Activated CD8-positive, alpha-beta memory T cell treated with anti-CD3 and anti-CD28 coated beads for 36 hours (primary cell): ENCODE results near the gene ETFDH. TPM values are rescaled to one million over a fixed set of nuclear protein-coding genes. Genes with fewer than 3 reads are reported as not detected.
"Not testable (repeated sequence)": the region's sequence is repeated elsewhere in the genome, so short reads cannot be mapped to it uniquely, and the experiment has no call there.

ENCODE experiments used
- CTCF ChIA-PET: fragments of 350-600 bp; sonication (Branson Sonifier 250); formaldehyde crosslinking; loops from one replicate; lab custom pipeline; 2021; ENCODE audit warnings: antibody characterized with exemption; lab: Charles Lee
- POLR2A ChIA-PET: fragments of 350-600 bp; sonication (Branson Sonifier 250); formaldehyde crosslinking; loops from one replicate; lab custom pipeline; 2021; ENCODE audit warnings: antibody characterized with exemption; lab: Charles Lee
- total RNA-seq, 2 experiments: library from RNA; stranded (reverse); gene quantifications; one replicate each; pipeline ENCODE4 v1.2.3, GENCODE V29; 2021

The ETFDH gene
- total RNA-seq, 2 experiments from 2014 or later, result 23.2 to 26.9 TPM

DNA sequence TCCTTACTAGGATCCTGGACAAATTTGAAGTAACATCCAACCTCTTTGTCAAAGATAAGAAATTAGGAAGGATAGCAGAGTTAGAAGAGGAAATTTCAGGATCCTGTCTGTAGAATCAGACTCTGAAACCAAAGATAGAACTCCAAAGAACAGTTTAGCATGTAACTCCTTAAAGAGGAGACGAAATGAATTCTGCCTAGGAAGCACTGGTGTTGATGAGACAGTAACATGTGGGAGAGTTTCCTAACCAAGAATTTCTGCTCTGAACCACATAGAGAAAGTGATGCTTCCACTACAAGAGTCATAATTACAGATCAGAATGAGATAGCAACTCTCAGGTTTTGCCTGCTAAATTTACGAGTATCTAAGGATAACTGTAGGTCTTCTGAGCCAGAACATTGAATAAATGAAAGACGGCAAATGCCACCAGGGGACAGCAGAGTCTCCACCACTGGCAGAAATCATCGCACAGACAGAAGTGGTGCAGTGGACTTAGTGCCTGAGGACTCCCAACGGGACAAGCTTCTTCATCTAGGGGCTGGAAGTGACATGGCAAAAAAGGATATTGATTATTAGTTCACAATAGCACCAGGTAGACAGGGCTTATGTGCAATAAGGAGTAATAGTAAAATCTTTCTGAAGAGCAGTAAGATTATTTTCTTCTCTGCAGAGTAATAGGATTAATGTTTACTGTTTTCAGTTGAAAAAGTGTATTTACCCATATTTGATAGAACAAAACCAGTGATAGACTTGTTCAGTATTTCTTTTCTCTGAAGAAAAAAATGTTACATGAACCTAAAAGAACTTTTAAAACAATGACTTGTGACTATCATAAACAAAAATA, 57.8 kb downstream of the ETFDH start:
- ChIA-PET POLR2A (no interaction called here), CTCF (interaction anchor here (0.6 kb wide), 2 partner anchors 36 to 303 kb away, joined by 3 read pairs; no protein-coding TSS in a partner anchor)

DNA sequence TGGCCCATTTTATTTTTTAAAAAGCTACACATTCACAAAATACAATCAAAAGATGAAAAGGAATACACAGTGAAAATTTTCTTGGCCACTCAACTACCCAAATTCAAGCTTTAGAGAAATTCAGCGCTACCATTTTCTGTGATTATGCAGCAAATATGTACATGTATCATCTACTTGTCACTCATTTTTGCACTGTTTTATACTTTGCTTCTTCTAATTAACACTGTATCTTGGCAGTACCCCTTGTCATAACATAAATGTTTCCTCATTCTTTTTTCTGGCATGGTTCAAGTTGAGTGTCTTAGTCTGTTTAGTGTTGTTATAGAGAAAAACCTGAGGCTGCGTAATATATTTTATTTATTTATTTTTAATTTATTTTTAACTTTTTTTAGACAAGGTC, 66.8 kb downstream of the ETFDH start:
- ChIA-PET POLR2A (no interaction called here), CTCF (no interaction called here)

DNA sequence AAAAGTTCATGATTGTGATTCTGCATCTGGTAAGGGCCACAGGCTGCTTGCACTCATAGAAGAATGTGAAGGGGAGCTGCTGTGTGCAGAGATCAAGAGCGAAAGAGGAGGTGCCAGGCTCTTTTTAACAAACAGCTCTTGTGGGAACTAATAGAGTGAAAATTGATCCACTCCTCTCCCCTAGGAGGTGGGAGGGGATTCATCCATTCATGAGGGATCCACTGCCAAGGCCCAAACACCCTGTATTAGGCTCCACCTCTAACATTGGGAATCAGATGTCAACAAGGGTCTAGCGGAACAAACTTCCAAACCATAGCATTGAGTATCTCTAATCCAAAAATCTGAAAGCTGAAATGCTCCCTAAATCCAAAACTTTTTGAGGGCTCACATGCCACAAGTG, 67.5 kb downstream of the ETFDH start:
- POLR2A ChIA-PET, result no interaction called here
- CTCF ChIA-PET, result no interaction called here

DNA sequence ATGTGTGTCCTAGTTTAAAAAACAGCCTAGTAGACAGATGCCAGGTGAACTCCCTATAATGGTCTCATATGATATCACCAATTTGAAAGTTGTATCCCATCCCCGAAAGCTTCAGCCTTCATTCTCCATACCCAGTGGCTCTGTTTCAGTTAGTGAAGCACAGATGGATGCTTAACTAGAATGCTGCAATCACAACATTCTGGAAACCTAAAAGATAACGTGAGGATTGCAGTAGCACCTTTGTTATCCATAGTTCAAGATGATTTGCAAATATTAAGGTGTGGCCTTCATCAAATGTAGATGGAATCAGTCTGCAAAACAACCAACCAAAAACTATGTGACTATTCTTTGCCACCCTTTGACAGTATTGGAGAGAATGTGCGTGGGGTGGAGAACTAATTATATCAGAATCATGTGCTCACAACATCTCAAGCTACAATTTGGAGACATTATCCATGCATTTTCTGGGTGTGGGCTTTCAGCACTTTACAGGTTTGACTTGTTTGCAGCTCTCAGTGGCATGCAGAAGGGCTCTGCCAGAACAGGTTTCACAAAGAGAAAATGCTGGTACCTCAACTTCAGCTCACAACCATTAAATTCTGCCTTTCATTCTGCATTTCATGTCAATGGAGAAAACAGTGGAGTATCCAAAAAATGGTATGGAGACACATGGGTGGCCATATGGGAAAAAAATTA, 69.4 kb downstream of the ETFDH start:
- CTCF ChIA-PET, result no interaction called here
- POLR2A ChIA-PET, result no interaction called here

DNA sequence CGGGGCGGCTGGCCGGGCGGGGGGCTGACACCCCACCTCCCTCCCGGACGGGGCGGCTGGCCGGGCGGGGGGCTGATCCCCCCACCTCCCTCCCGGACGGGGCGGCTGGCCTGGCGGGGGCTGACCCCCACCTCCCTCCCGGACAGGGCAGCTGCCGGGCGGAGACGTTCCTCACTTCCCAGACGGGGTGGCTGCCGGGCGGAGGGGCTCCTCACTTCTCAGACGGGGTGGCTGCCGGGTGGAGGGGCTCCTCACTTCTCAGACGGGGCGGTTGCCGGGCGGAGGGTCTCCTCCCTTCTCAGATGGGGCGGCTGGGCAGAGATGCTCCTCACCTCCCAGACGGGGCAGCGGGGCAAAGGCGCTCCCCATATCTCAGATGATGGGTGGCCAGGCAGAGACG, 74.4 kb downstream of the ETFDH start:
- CTCF ChIA-PET, POLR2A ChIA-PET: not testable (repeated sequence)

DNA sequence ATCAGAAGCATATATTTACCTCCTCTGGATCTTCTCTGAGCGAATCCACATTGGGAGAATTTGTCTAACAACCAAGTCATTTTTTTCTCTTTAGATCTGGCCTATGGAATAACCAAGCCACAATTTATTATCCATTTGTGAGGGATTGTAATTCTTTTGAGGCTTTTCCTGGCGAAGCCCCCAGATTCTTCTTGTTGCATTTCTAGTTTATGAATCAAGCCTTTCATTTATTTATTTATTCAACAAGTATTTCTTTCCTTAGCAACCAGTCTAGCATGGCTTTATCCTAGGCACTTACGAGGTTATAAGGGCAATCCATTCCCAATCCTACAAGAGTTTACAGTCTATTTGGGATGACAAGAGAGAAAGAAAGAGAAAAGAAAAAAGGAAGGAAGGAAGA, 78.3 kb downstream of the ETFDH start:
- CTCF ChIA-PET, result no interaction called here

DNA sequence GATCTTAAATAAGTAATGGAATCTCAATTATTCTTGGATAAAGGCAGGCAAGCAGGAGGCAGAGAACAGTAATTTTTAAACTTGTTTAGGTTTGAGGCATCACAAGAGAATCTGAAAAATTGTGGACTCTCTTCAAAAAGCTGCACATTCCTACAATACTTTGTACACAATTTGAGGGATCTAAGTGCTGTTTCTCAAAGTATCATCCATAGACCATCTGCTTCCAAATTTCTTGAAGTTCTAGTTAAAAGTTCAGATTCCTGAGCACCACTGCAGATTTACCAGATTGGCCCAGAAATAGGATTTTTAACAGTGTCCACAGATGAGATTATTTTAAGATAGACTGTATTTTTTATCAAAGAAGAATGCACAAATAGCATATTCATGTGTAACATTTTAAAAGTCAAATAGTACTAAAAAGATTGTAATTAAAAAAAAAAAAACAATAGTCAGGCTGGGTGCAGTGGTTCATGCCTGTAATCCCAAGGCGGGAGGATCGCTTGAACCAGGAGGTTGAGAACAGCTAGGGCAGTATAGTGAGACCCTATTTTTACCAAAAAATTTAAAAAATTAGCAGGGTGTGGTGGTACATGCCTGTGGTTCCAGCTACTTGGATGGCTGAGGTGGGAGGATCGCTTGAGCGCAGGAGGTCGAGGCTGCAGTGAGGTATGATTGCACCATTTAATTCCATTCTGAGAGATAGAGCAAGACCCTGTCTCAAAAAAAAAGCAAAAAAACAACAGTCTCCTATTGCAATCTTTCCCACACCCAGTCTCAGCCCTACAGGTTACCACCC, 82.5 kb downstream of the ETFDH start:
- POLR2A ChIA-PET, result no interaction called here
- CTCF ChIA-PET, result interaction anchor here (0.7 kb wide), 1 partner anchor 21 kb away, joined by 3 read pairs; no protein-coding TSS in a partner anchor

More for the DNA sequence above, 78.3 kb downstream of the ETFDH start:
- POLR2A ChIA-PET, result no interaction called here

DNA sequence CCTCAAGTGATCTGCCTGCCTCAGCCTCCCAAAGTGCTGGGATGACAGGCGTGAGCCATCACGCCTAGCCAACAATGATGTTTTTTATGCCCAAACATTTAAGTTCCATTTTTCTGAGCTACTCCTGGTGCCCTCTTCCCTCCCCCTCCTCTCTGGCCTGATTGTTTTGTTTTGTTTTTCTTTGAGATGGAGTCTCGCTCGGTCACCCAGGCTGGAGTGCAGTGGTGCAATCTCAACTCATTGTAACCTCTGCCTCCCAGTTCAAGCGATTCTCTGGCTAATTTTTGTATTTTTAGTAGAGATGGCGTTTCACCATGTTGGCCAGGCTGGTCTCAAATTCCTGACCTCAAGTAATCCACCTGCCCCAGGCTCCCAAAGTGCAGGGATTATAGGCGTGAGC, 83.7 kb downstream of the ETFDH start:
- POLR2A ChIA-PET, CTCF ChIA-PET: not testable (repeated sequence)

DNA sequence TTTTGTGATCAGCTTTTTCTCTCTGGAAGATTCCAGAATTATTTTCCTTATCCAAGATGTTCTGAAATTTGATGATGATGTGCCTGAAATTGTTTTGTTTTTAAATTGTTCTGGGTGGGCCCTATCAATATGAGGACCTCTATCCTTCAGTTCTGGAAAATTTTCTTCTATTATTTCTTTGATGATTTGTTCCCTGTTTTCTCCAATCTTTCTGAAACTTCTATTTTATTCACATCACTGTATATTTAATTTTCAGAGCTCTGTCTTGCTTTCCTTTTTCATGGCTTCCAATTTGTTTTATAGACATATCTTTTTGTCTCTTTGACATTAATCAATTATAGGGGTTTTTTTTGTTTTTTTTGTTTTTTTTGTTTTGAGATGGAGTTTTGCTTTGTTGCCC, 84.5 kb downstream of the ETFDH start:
- ChIA-PET CTCF (no interaction called here), POLR2A (no interaction called here)

DNA sequence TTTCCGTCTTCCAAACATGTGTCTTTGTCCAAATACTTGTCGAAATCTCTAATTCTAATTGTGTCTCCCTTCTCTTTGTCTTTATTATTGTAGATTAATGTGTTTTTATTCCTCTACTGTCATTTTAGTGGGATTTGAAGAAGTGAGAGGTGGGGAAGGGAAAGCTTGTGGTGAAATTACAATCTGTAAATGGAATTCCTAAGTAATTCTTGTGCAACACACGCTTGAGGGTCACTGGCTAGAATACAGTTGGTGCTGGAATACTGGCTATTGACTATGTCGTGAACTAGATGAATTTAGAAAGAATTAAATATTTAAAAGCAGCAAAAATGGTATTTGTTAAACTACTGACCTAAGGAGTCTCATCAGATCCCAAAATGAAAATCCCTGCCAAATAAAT, 86.0 kb downstream of the ETFDH start:
- ChIA-PET CTCF (no interaction called here), POLR2A (no interaction called here)

DNA sequence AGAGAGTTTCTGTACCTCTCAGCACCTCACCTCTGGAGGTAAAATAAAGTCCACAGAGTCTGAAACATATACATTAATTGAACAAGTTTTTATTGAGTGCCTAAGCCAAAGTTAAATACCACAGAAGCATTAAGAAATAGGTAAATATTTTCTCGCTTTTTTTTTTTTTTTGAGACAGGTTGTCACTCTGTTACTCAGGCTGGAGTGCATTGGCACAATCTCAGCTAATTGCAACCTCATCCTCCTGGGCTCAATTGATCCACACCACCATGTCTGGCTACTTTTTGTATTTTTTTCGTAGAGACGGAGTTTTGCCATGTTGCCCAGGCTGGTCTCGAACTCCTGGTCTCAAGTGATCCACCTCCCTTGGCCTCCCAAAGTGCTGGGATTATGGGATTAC, 86.6 kb downstream of the ETFDH start:
- ChIA-PET CTCF (no interaction called here), POLR2A (no interaction called here)

Other genes with a start within 250 kb of the ETFDH start
- gene RXFP1, start 150.4 kb upstream of the ETFDH start, total RNA-seq, result not detected
- gene C4orf46, start 409 bp upstream of the ETFDH start, total RNA-seq, result 10 to 100 TPM; 20.6 to 21.5 TPM
- 10 to 100 TPM; 70.5 to 74.1 TPM for gene PPID, start 51.1 kb downstream of the ETFDH start, total RNA-seq
- gene FNIP2, start 96.7 kb downstream of the ETFDH start, total RNA-seq, result 10 to 100 TPM; 15.8 to 16.2 TPM